Measurements from ENCODE around the gene PRF1.

PRF1 gene

GRCh38 chr10:70590655-70591416, 11.7 kb downstream of the PRF1 start:
- TF ChIP-seq, protein P1, sequence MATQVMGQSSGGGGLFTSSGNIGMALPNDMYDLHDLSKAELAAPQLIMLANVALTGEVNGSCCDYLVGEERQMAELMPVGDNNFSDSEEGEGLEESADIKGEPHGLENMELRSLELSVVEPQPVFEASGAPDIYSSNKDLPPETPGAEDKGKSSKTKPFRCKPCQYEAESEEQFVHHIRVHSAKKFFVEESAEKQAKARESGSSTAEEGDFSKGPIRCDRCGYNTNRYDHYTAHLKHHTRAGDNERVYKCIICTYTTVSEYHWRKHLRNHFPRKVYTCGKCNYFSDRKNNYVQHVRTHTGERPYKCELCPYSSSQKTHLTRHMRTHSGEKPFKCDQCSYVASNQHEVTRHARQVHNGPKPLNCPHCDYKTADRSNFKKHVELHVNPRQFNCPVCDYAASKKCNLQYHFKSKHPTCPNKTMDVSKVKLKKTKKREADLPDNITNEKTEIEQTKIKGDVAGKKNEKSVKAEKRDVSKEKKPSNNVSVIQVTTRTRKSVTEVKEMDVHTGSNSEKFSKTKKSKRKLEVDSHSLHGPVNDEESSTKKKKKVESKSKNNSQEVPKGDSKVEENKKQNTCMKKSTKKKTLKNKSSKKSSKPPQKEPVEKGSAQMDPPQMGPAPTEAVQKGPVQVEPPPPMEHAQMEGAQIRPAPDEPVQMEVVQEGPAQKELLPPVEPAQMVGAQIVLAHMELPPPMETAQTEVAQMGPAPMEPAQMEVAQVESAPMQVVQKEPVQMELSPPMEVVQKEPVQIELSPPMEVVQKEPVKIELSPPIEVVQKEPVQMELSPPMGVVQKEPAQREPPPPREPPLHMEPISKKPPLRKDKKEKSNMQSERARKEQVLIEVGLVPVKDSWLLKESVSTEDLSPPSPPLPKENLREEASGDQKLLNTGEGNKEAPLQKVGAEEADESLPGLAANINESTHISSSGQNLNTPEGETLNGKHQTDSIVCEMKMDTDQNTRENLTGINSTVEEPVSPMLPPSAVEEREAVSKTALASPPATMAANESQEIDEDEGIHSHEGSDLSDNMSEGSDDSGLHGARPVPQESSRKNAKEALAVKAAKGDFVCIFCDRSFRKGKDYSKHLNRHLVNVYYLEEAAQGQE (IDR thresholded peaks at IDR 0.05; ENCODE audit: insufficient read depth in 1 of 2, low read depth in 2 of 2, low read length in 2 of 2): no peak
- no peak for TF ChIP-seq POLR2AphosphoS5 (IDR thresholded peaks at IDR 0.05; ENCODE audit: low read depth, low read length)
- TF ChIP-seq FOXP2 (optimal IDR thresholded peaks at IDR 0.05; ENCODE audit: borderline replicate concordance, extremely low read depth, extremely low read length, insufficient read depth): no peak
- TF ChIP-seq SIN3A (IDR thresholded peaks at IDR 0.05; ENCODE audit: borderline replicate concordance, insufficient read depth, low read length): no peak
- no peak for TF ChIP-seq TAF1 (IDR thresholded peaks at IDR 0.05; ENCODE audit: borderline replicate concordance, insufficient read depth, low read length)

DNA sequence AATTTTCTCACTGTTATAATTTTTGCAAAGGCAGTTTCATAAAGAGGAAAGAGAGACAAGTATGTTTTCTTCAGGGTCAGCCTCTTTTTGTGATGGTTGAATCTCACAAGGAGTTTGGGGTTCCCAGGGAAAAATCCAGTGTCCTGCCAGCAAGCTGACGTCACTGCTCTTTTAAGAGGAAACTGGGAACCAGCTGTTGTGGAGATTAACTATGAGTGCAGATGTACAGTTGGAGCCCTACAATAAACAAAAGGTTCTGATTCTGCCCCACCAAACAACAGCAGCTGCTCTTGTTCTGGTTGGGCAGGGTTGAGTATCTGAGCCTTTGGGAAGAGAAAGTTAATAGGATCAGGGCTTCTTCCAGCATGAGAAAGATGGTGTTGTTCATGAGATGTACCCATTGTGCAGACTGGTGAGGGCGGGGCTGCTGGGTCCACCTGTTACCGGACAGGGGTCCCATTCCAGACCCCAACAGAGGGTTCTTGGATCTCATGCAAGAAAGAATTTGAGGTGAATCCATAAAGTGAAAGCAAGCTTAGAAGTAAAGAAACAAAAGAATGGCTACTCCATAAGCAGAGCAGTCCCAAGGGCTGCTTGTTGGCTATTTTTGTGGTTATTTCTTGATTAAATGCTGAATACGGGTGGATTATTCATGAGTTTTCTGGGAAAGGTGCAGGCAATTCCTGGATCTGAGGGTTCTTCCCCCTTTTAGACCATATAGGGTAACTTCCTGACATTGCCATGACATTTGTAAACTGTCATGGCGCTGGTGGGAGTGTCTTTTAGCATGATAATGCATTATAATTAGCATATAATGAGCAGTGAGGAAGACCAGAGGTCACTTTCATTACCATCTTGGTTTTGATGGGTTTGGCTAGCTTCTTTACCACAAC, 12.5 kb downstream of the PRF1 start:
- TF ChIP-seq TAF1 (IDR thresholded peaks at IDR 0.05; ENCODE audit: borderline replicate concordance, insufficient read depth, low read length): no peak
- no peak for TF ChIP-seq SIN3A (IDR thresholded peaks at IDR 0.05; ENCODE audit: borderline replicate concordance, insufficient read depth, low read length)
- no peak for TF ChIP-seq FOXP2 (optimal IDR thresholded peaks at IDR 0.05; ENCODE audit: borderline replicate concordance, extremely low read depth, extremely low read length, insufficient read depth)
- TF ChIP-seq, protein P1 (IDR thresholded peaks at IDR 0.05; ENCODE audit: insufficient read depth in 1 of 2, low read depth in 2 of 2, low read length in 2 of 2): no peak
- TF ChIP-seq POLR2AphosphoS5 (IDR thresholded peaks at IDR 0.05; ENCODE audit: low read depth, low read length): no peak

GRCh38 chr10:70588859-70589570, 13.5 kb downstream of the PRF1 start:
- no peak for TF ChIP-seq SIN3A (IDR thresholded peaks at IDR 0.05; ENCODE audit: borderline replicate concordance, insufficient read depth, low read length)
- TF ChIP-seq FOXP2 (optimal IDR thresholded peaks at IDR 0.05; ENCODE audit: borderline replicate concordance, extremely low read depth, extremely low read length, insufficient read depth): no peak

DNA sequence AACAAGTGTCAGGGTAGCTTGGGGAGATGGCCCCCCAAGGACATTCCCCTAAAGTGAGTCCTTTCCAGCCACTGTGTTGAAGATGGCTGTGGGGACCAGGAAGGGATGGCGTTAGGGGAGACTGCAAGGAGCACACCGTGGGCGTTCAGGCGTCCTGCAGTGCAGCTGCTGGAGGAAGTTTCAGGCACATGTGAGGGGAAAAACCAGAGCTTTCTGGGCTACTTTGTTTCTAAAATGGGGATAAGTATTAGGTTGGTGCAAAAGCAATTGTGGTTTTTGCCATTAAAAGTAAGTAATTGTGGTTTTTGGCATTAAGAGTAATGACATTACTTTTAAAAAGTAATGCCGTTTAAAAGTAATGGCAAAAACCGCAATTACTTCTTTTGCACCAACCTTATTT, 14.3 kb downstream of the PRF1 start:
- TF ChIP-seq, protein P1 (IDR thresholded peaks at IDR 0.05; ENCODE audit: insufficient read depth in 1 of 2, low read depth in 2 of 2, low read length in 2 of 2): no peak
- no peak for TF ChIP-seq TAF1 (IDR thresholded peaks at IDR 0.05; ENCODE audit: borderline replicate concordance, insufficient read depth, low read length)
- no peak for TF ChIP-seq SIN3A (IDR thresholded peaks at IDR 0.05; ENCODE audit: borderline replicate concordance, insufficient read depth, low read length)
- TF ChIP-seq FOXP2 (optimal IDR thresholded peaks at IDR 0.05; ENCODE audit: borderline replicate concordance, extremely low read depth, extremely low read length, insufficient read depth): no peak
- TF ChIP-seq POLR2AphosphoS5 (IDR thresholded peaks at IDR 0.05; ENCODE audit: low read depth, low read length): no peak

- TF ChIP-seq, protein P1 (IDR thresholded peaks at IDR 0.05; ENCODE audit: insufficient read depth in 1 of 2, low read depth in 2 of 2, low read length in 2 of 2): no peak
- TF ChIP-seq FOXP2 (optimal IDR thresholded peaks at IDR 0.05; ENCODE audit: borderline replicate concordance, extremely low read depth, extremely low read length, insufficient read depth): no peak
- no peak for TF ChIP-seq POLR2AphosphoS5 (IDR thresholded peaks at IDR 0.05; ENCODE audit: low read depth, low read length)
- no peak for TF ChIP-seq SIN3A (IDR thresholded peaks at IDR 0.05; ENCODE audit: borderline replicate concordance, insufficient read depth, low read length)
- no peak for TF ChIP-seq TAF1 (IDR thresholded peaks at IDR 0.05; ENCODE audit: borderline replicate concordance, insufficient read depth, low read length)
Observed at GRCh38 chr10:70587045-70587658, 15.4 kb downstream of the PRF1 start.

Data from PFSK-1 (cell line).